Hair follicular keratinocyte (primary cell): ENCODE data around the gene ADGRE2. TPM values are rescaled to one million over a fixed set of nuclear protein-coding genes. Genes with fewer than 3 reads are reported as not detected.

Experiments used
- total RNA-seq: library from RNA; depleted of rRNA; stranded (reverse); fragments of >200 nt; gene quantifications from 2 replicates; pipeline ENCODE4 v1.2.3, GENCODE V29; 2015

ADGRE2 gene
- total RNA-seq = 2.2 and 2.5 TPM in 2 replicates

DNA sequence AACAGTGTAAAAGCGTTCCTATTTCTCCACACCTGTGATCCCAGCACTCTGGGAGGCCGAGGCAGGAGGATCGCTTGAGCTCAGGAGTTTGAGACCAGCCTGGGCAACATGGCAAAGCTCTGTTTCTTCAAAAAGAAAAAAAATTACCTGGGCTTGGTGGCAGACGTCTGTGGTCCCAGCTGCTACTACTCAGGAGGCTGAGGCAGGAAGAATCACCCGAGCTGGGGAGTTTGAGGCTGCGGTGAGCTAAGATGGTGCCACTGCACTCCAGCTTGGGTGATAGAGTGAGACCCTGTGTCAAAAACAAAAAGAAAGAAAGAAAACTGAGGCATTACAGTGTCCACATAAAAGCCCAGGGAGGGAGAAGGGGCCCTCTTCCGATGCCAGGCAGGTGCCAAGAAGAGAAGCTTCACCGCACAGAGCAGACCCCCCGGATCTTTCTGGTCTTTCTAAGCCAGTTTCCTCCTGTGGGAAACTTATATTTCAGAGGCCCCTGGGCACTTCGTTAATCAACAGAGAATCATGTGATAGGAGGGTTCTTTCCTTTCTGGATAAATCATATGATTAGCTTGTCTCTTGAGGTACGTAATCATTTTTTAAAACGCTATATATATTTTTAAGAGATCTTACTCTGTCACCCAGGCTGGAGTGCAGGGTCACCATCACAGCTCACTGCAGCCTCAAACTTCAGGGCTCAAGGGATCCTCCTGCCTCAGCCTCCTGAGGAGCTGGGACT lies at the start of gene ADGRE2:
Gene ADGRE2 (minus strand): TSS at position 451 of the 736 bp plus-strand sequence. CDS start 1,804 bp downstream, outside the sequence.

DNA sequence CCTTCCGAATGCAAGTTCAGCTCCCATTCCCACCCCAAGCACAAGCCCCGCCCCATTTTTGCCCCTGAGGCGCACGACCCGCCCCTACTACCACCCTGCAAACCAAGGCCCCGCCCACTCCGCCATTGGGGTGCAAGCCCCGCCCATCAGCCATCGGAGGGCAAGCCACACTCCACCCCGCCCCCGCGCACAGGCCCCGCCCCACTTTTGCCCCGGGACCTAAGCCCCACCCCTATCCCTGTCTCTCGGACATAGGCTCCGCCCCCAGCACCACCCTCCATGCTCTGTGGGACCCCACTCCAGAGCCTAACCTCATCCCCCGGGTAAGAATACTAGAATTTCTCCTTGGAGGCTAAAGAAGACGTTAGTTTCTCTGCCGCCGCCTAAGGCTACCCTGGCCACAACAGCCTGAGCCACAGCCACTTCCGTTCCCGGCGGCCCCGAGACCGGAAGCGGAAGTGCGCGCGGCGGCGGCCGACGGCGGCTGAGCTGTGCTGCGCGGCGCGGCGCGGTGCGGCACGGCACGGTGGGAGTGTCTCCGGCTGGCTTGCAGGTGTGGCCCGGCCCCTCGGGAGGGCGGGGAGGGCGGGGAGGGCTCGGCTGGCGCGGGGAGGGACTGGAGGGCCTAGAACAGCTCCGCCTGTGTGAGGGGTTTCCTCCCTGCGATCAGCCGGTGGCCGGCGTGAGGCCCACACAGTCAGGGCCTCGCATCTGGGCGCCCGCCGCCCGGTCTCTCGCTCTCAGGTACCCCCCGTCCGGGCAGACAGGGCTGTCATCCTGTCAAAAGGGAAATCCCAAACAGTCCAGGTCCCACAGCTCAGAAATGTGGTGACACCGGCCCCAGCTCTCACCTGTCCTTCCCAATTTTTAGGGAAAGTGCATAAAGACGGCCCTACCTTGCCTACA lies 88.5 kb downstream of the ADGRE2 start, which contains the start of gene ZNF333:
Gene ZNF333 (plus strand): TSS at position 451 of the 906 bp plus-strand sequence. CDS start 3,444 bp downstream, outside the sequence.

Other genes with a start within 250 kb of the ADGRE2 start
- gene TECR, start 249.0 kb downstream of the ADGRE2 start, total RNA-seq = 80.6 and 98.3 TPM in 2 replicates
- gene NDUFB7, start 206.5 kb downstream of the ADGRE2 start, total RNA-seq = 371 and 397 TPM in 2 replicates
- not detected in 2 replicates for gene CLEC17A, start 195.5 kb downstream of the ADGRE2 start, total RNA-seq
- not detected in 2 replicates for gene ADGRE3, start 103.7 kb downstream of the ADGRE2 start, total RNA-seq
- gene ZNF333, start 88.5 kb downstream of the ADGRE2 start, total RNA-seq = 3.2 and 5.1 TPM in 2 replicates
- not detected in 2 replicates for gene OR7A5, start 56.6 kb upstream of the ADGRE2 start, total RNA-seq
- gene OR7C1, start 56.6 kb upstream of the ADGRE2 start, total RNA-seq = not detected in 2 replicates
- not detected in 2 replicates for gene OR7A10, start 70.4 kb upstream of the ADGRE2 start, total RNA-seq
- gene OR7A17, start 107.6 kb upstream of the ADGRE2 start, total RNA-seq = not detected in 2 replicates
- gene OR7C2, start 162.9 kb upstream of the ADGRE2 start, total RNA-seq = not detected in 2 replicates
- 0.23 TPM in 1 of 2 replicates, not detected in the other for gene SLC1A6, start 201.3 kb upstream of the ADGRE2 start, total RNA-seq